HepG2 (cell line): ENCODE measurements around the gene ADAM8. TPM values are rescaled to one million over a fixed set of nuclear protein-coding genes. Genes with fewer than 3 reads are reported as not detected.

Source experiments
- ATAC-seq: fragments of 200-7000 bp; cut with Tn5 transposase; 3 replicates; pipeline ENCODE4 v1.9.1; 2020; ENCODE audit warnings: mild to moderate bottlenecking, moderate library complexity
- BruUV-seq: library from RNA; stranded (reverse); fragments of 400-500 nt; replicated peaks from 2 replicates; lab custom pipeline; 2021; lab: Mats Ljungman, UMichigan
- CTCF ChIA-PET: fragments of 300-600 bp; formaldehyde crosslinking; extraction: SDS; loops from one replicate; lab custom pipeline; 2021; ENCODE audit warnings: low total read pairs, inconsistent platforms, low intra/inter-chr PET ratio; lab: Yijun Ruan, JAX
- POLR2A ChIA-PET: fragments of 350-600 bp; sonication (Branson Sonifier 250); formaldehyde crosslinking; loops from one replicate; lab custom pipeline; 2020; ENCODE audit warnings: antibody characterized with exemption, inconsistent platforms; lab: Yijun Ruan, JAX
- DNase-seq: peaks from one replicate; pipeline ENCODE4 v3.0.0-alpha.2; 2015; ENCODE audit warnings: low spot score
- FAIRE-seq: peaks from 3 replicates; lab custom pipeline; 2011; peaks lifted over from hg19 to GRCh38; lab: Jason Lieb, UNC
- H2AFZ ChIP-seq: one replicate; pipeline ENCODE4 v1.6.1; 2011; ENCODE audit warnings: low read length, inconsistent platforms
- H3K27ac ChIP-seq: fragments of 300-600 bp; 3 replicates; pipeline ENCODE4 v1.8.0; 2011; ENCODE audit warnings: mixed run types, mild to moderate bottlenecking, mixed read lengths, low read length, inconsistent platforms; ENCODE audit not compliant: insufficient read depth; ENCODE audit errors: extremely low read length
- H3K27me3 ChIP-seq, 2 experiments: fragments of 200-600 bp in 1 of 2; 2 replicates in 1 of 2; 3 replicates in 1 of 2; pipeline versions ENCODE4 v1.6.0 to v1.8.0; 2011; ENCODE audit warnings: low read length in 2 of 2, mild to moderate bottlenecking in 2 of 2, moderate library complexity in 2 of 2, inconsistent platforms in 1 of 2; ENCODE audit not compliant: insufficient read depth in 2 of 2, control insufficient read depth in 1 of 2
- H3K36me3 ChIP-seq, 2 experiments: fragments of 200-600 bp in 1 of 2; replicated peaks in 1 of 2; 2 replicates in 1 of 2; 3 replicates in 1 of 2; pipeline versions ENCODE4 v1.5.1 to v1.8.0; 2011; ENCODE audit warnings: low read length in 2 of 2, inconsistent platforms in 1 of 2; ENCODE audit not compliant: insufficient read depth in 2 of 2, control insufficient read depth in 1 of 2
- H3K4me1 ChIP-seq: 2 replicates; pipeline ENCODE4 v1.5.1; 2012; ENCODE audit warnings: low read length, inconsistent platforms; ENCODE audit not compliant: insufficient read depth
- H3K4me2 ChIP-seq: 2 replicates; pipeline ENCODE4 v1.6.0; 2011; ENCODE audit warnings: low read depth, low read length, inconsistent platforms
- H3K4me3 ChIP-seq, 3 experiments: fragments of 200-600 bp in 1 of 3; sonication (generic), shearing (Covaris generic) in 1 of 3; replicated peaks in 1 of 3; 2 replicates each; pipeline ENCODE4 v1.5.1; 2011 to 2016; ENCODE audit warnings: low read length in 3 of 3, inconsistent platforms in 2 of 3, low read depth in 2 of 3, mild to moderate bottlenecking in 2 of 3, control low read depth in 1 of 3, mixed read lengths in 1 of 3; ENCODE audit not compliant: insufficient read depth in 1 of 3
- H3K79me2 ChIP-seq: one replicate; pipeline ENCODE4 v1.6.1; 2011; ENCODE audit warnings: low read length, inconsistent platforms; ENCODE audit not compliant: insufficient read depth
- H3K9ac ChIP-seq: 2 replicates; pipeline ENCODE4 v1.6.0; 2011; ENCODE audit warnings: mild to moderate bottlenecking, low read depth, low read length, inconsistent platforms; ENCODE audit not compliant: insufficient read depth
- H3K9me3 ChIP-seq: 2 replicates; pipeline ENCODE4 v1.5.1; 2012; ENCODE audit warnings: mild to moderate bottlenecking, low read length
- H4K20me1 ChIP-seq: 2 replicates; pipeline ENCODE4 v1.6.0; 2011; ENCODE audit warnings: inconsistent platforms, mild to moderate bottlenecking, low read length, moderate library complexity; ENCODE audit not compliant: insufficient read depth
- ATF5 ChIP-seq: sonication (generic); formaldehyde crosslinking; IDR thresholded peaks from 2 replicates; pipeline ENCODE4 v1.4.0; 2020; ENCODE audit warnings: mild to moderate bottlenecking, low read depth, missing genetic modification reagents
- DNMT3B ChIP-seq: conservative IDR thresholded peaks from 2 replicates; pipeline ENCODE4 v1.6.1; 2016; ENCODE audit warnings: missing biosample characterization, control low read depth
- GLMP ChIP-seq: sonication (generic); formaldehyde crosslinking; IDR thresholded peaks from 2 replicates; pipeline ENCODE4 v1.9.0; 2021; ENCODE audit warnings: missing genetic modification reagents, mild to moderate bottlenecking, borderline replicate concordance
- HCFC1 ChIP-seq: fragments of 150-350 bp; IDR thresholded peaks from 2 replicates; pipeline ENCODE4 v1.6.1; 2014; ENCODE audit warnings: low read depth, low read length
- IKZF5 ChIP-seq: IDR thresholded peaks from 2 replicates; pipeline ENCODE4 v1.6.1; 2018; ENCODE audit warnings: missing genetic modification reagents, mild to moderate bottlenecking, missing compliant biosample characterization
- KMT2A ChIP-seq: sonication (generic); formaldehyde crosslinking; IDR thresholded peaks from 2 replicates; pipeline ENCODE4 v1.4.0; 2020; ENCODE audit warnings: missing genetic modification reagents
- NFIC ChIP-seq: IDR thresholded peaks from 2 replicates; pipeline ENCODE4 v1.6.1; 2012; ENCODE audit warnings: mild to moderate bottlenecking, low read length, inconsistent platforms
- NR2F1 ChIP-seq, 2 experiments: fragments of 450-650 bp in 1 of 2; formaldehyde crosslinking in 1 of 2; IDR thresholded peaks; 2 replicates each; pipeline versions ENCODE4 v1.5.0 to v1.6.1; 2016 to 2020; ENCODE audit warnings: mild to moderate bottlenecking in 1 of 2, missing compliant biosample characterization in 1 of 2, missing genetic modification reagents in 1 of 2, moderate library complexity in 1 of 2
- NRL ChIP-seq: sonication (generic); formaldehyde crosslinking; IDR thresholded peaks from 2 replicates; pipeline ENCODE4 v1.5.0; 2020; ENCODE audit warnings: missing genetic modification reagents, mild to moderate bottlenecking, moderate library complexity, borderline replicate concordance
- SMARCE1 ChIP-seq: fragments of 450-650 bp; IDR thresholded peaks from 2 replicates; pipeline ENCODE4 v1.6.1; 2017; ENCODE audit warnings: borderline replicate concordance
- SMYD3 ChIP-seq: sonication (generic); formaldehyde crosslinking; IDR thresholded peaks from 2 replicates; pipeline ENCODE4 v1.8.1; 2023; ENCODE audit warnings: mild to moderate bottlenecking, missing genetic modification reagents
- SRSF9 ChIP-seq: fragments of 200-400 bp; formaldehyde crosslinking; IDR thresholded peaks from 2 replicates; pipeline ENCODE4 v1.6.1; 2018; ENCODE audit warnings: borderline replicate concordance, mild to moderate bottlenecking, low read depth, low read length; ENCODE audit not compliant: insufficient read depth, poor library complexity, severe bottlenecking
- STAT5B ChIP-seq: sonication (generic); formaldehyde crosslinking; IDR thresholded peaks from 2 replicates; pipeline ENCODE4 v1.4.0; 2020; ENCODE audit warnings: missing genetic modification reagents
- ZBTB34 ChIP-seq: sonication (generic); formaldehyde crosslinking; IDR thresholded peaks from 2 replicates; pipeline ENCODE4 v1.8.0; 2022; ENCODE audit warnings: mild to moderate bottlenecking, missing genetic modification reagents
- ZBTB7A ChIP-seq: sonication (generic); formaldehyde crosslinking; IDR thresholded peaks from 2 replicates; pipeline ENCODE4 v1.8.0; 2022; ENCODE audit warnings: mild to moderate bottlenecking, missing genetic modification reagents
- ZFY ChIP-seq: sonication (generic); formaldehyde crosslinking; IDR thresholded peaks from 2 replicates; pipeline ENCODE4 v1.4.0; 2020; ENCODE audit warnings: missing genetic modification reagents
- ZNF17 ChIP-seq: sonication (generic); formaldehyde crosslinking; IDR thresholded peaks from 2 replicates; pipeline ENCODE4 v1.5.0; 2020; ENCODE audit warnings: mild to moderate bottlenecking, missing genetic modification reagents
- ZNF552 ChIP-seq: sonication (generic); formaldehyde crosslinking; IDR thresholded peaks from 2 replicates; pipeline ENCODE4 v1.9.0; 2022; ENCODE audit warnings: missing genetic modification reagents, mild to moderate bottlenecking, borderline replicate concordance
- ZNF878 ChIP-seq: sonication (generic); formaldehyde crosslinking; IDR thresholded peaks from 2 replicates; pipeline ENCODE4 v1.8.1; 2023; ENCODE audit warnings: mild to moderate bottlenecking, missing genetic modification reagents, moderate library complexity
- WGBS: methylation state at CpG from one replicate; pipeline ENCODE4 v1.1.6; 2017; ENCODE audit warnings: low lambda C conversion rate; 5-methylcytosine and 5-hydroxymethylcytosine counted together
- in situ Hi-C: cut with HindIII; loops from 2 replicates; pipeline ENCODE4 v1.10.0; 2017; ENCODE audit warnings: low pct_unique_long_range_greater_than_20kb; ENCODE audit not compliant: extremely low pct_ligation_motif_present
- intact Hi-C: fragments of 100-400 bp; cut with micrococcal nuclease; formaldehyde crosslinking; loops from one replicate; pipeline ENCODE4 v1.10.0; 2022; ENCODE audit not compliant: unreplicated experiment
- polyA plus RNA-seq, 8 experiments: library from polyadenylated mRNA; depleted of rRNA in 3 of 8; stranded (reverse) in 7 of 8; unstranded in 1 of 8; fragments of >200 nt; fragmentation: Illumina TruSeq in 4 of 8; extraction: Trizol in 4 of 8; gene quantifications; 2 replicates each; pipeline versions ENCODE4 v1.2.1 to v1.2.3, GENCODE V29; 2011 to 2016; ENCODE audit warnings: low read depth in 4 of 8, missing spikeins in 1 of 8, mixed read lengths in 1 of 8; ENCODE audit not compliant: insufficient read depth in 1 of 8
- total RNA-seq, 5 experiments: library from RNA; depleted of rRNA; stranded (reverse); fragments of >200 nt; fragmentation: Illumina TruSeq; extraction: Trizol; gene quantifications; 2 replicates each; pipeline ENCODE4 v1.2.3, GENCODE V29; 2016; ENCODE audit warnings: low read depth in 1 of 5

The ADAM8 gene
- total and polyA plus RNA-seq, 2 of the 13 experiments (the other 11 are each of a cell fraction or from before 2014, with no cell fraction given): 0.24 to 0.93 TPM

- H3K79me2 ChIP-seq: no peaks in the 10 kb centered on the region
- no peaks in the 10 kb centered on the region for H3K4me1 ChIP-seq
- 54% methylated on average over 23 of the region's 44 CpGs for WGBS
- peaks cover 10 to 55% of the 10 kb centered on the region in 2 experiments for H3K27me3 ChIP-seq
- no peak overlapping the region for H2AFZ ChIP-seq
- POLR2A ChIA-PET: no interaction called here
- TF ChIP-seq SRSF9 (no peak), ZFY (CRISPR knock-in tag) (no peak), NRL (no peak), DNMT3B (CRISPR knock-in tag) (no peak), ZBTB7A (no peak), IKZF5 (CRISPR knock-in tag) (no peak), NFIC (no peak), ZNF552 (CRISPR knock-in tag) (no peak), SMYD3 (CRISPR knock-in tag) (no peak), GLMP (CRISPR knock-in tag) (no peak), SMARCE1 (no peak), ZBTB34 (CRISPR knock-in tag) (no peak), ZNF878 (CRISPR knock-in tag) (no peak), ZNF17 (no peak), ATF5 (CRISPR knock-in tag) (no peak), NR2F1 (CRISPR knock-in tag; IDR thresholded peaks at IDR 0.05) (no peak), STAT5B (no peak), KMT2A (CRISPR knock-in tag) (no peak), HCFC1 (no peak)
- 0 out of 2 replicates have a peak, but pooled peaks cover 3% of the 10 kb centered on the region for H4K20me1 ChIP-seq
- no peaks in the 10 kb centered on the region for H3K9me3 ChIP-seq
- in situ Hi-C loops (no loop called here), intact Hi-C loops (no loop called here)
- DNase-seq: no peak
- CTCF ChIA-PET: no interaction called here
- no TSS peak for BruUV-seq
- no peak overlapping the region for H3K4me2 ChIP-seq
- no peaks in the 10 kb centered on the region for H3K36me3 ChIP-seq
- H3K9ac ChIP-seq: no peak overlapping the region
- no peak for FAIRE-seq
- H3K27ac ChIP-seq: no peak overlapping the region
- ATAC-seq: no peak
- H3K4me3 ChIP-seq: no peak overlapping the region
Measured at GRCh38 chr10:133231244-133231945, 45.3 kb downstream of the ADAM8 start.
